Type B pancreatic cell (in vitro differentiated cells): ENCODE results near the gene SPATA46. TPM values are rescaled to one million over a fixed set of nuclear protein-coding genes. Genes with fewer than 3 reads are reported as not detected.

ENCODE experiments used
- DNase-seq: peaks from one replicate; pipeline ENCODE4 v3.0.0; 2021; ENCODE audit warnings: mixed read lengths; ENCODE audit not compliant: unreplicated experiment; ENCODE audit errors: extremely low spot score
- H3K27ac Mint-ChIP-seq: 2 replicates; pipeline ENCODE4 v1.8.0; 2021; ENCODE audit warnings: mild to moderate bottlenecking, mixed read lengths
- H3K27me3 Mint-ChIP-seq: 2 replicates; pipeline ENCODE4 v1.8.0; 2021; ENCODE audit warnings: mixed read lengths
- H3K36me3 Mint-ChIP-seq: 2 replicates; pipeline ENCODE4 v1.8.0; 2021; ENCODE audit warnings: mixed read lengths
- H3K4me1 Mint-ChIP-seq: one replicate; pipeline ENCODE4 v1.8.0; 2021; ENCODE audit warnings: mixed read lengths; ENCODE audit not compliant: unreplicated experiment
- H3K4me3 Mint-ChIP-seq: 2 replicates; pipeline ENCODE4 v1.8.0; 2021; ENCODE audit warnings: mild to moderate bottlenecking, mixed read lengths
- H3K9me3 Mint-ChIP-seq: 2 replicates; pipeline ENCODE4 v1.8.0; 2021; ENCODE audit warnings: mixed read lengths
- CTCF ChIP-seq: fragments of 200-600 bp; sonication (generic); conservative IDR thresholded peaks from 2 replicates; pipeline ENCODE4 v1.5.0; 2021; ENCODE audit warnings: antibody characterized with exemption, mild to moderate bottlenecking
- total RNA-seq: library from RNA; stranded (reverse); gene quantifications from 2 replicates; pipeline ENCODE4 v1.2.1, GENCODE V29; 2021; ENCODE audit warnings: low replicate concordance

The SPATA46 gene
- total RNA-seq, 1 donor from 2014 or later = not detected

GRCh38 chr1:162417650-162418049 is 41.0 kb upstream of the SPATA46 start:
- peaks cover 10% of the 10 kb centered on the region for H3K9me3 Mint-ChIP-seq
- no peaks in the 10 kb centered on the region for H3K4me1 Mint-ChIP-seq
- no peak overlapping the region for H3K27ac Mint-ChIP-seq
- no peak for DNase-seq
- H3K36me3 Mint-ChIP-seq = no peaks in the 10 kb centered on the region
- TF ChIP-seq CTCF = no peak
- no peaks in the 10 kb centered on the region for H3K27me3 Mint-ChIP-seq
- no peak overlapping the region for H3K4me3 Mint-ChIP-seq

DNA sequence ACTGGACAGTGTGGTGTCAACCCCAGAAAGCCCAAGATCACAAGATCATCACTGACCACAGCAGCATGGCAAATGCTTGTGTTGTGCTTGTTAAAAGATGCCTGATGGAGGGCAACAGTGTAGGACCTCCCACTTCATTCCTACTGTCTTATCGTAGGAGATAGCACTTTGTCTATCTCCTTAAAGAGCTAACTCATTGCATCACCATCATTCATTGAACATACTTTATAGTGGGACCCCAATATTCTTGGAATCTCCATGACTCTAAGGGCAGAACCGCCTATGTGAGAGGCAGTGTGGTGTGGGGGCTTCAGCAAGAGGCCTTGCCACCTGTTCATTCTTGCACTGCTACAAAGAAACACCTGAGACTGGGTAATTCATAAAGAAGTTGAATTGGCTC is 40.3 kb upstream of the SPATA46 start:
- H3K4me3 Mint-ChIP-seq = no peak overlapping the region
- no peak for TF ChIP-seq CTCF
- H3K27me3 Mint-ChIP-seq = no peaks in the 10 kb centered on the region
- H3K36me3 Mint-ChIP-seq = no peaks in the 10 kb centered on the region
- H3K27ac Mint-ChIP-seq = no peak overlapping the region
- no peak for DNase-seq
- no peaks in the 10 kb centered on the region for H3K4me1 Mint-ChIP-seq
- peaks cover 10% of the 10 kb centered on the region for H3K9me3 Mint-ChIP-seq

DNA sequence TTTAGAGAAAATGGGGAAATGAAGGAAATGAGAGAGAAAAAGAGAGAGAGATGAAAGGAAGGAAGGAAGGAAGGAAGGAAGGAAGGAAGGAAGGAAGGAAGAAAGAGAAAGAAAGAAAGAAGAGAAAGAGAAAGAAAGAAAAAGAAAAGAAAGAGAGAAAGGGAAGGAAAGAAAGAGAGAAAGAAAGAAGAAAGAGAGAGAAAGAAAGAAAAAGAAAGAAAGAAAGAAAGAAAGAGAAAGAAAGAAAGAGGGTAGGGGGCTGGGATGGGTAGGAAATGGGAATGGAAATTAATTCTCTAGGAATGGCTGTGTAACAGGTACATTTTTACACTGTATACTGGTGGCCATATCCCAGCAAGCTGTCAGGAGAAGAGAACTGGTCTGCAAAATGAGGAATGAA is 39.6 kb upstream of the SPATA46 start:
- no peak overlapping the region for H3K4me3 Mint-ChIP-seq

DNA sequence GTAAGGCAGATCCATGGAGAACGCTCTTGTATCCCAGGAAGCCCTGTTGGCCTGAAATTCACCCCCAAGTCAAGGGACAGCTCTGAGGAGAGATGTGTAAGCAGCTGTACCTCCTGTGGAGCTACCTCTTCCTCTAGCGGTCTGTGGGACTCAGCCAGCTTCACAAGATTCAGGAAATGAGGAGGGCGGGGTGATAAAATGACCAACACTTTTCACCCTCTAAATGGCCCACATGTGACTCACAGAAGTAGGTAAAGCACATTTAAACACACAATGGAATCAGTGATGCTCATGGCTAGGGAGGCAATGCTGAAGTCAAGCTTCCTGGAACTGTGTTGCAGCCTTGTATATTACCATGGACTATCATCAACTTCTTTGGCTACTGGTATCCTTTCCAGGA is 35.3 kb upstream of the SPATA46 start, which contains the start of gene SH2D1B:
SH2D1B (minus strand) TSS at position 135 of the 400 bp plus-strand sequence; CDS start at position 15, 120 bp downstream.
- no peak within 1 kb of the TSS for H3K4me3 Mint-ChIP-seq
- no peaks in the 10 kb centered on the region for H3K4me1 Mint-ChIP-seq
- no peaks in the 10 kb centered on the region for H3K36me3 Mint-ChIP-seq
- no peak for DNase-seq
- no peak for TF ChIP-seq CTCF
- peak within 1 kb of the TSS; percentile 28 for H3K27ac Mint-ChIP-seq
- H3K27me3 Mint-ChIP-seq = no peaks in the 10 kb centered on the region
- H3K9me3 Mint-ChIP-seq = peaks cover 10% of the 10 kb centered on the region

More for the DNA sequence above, 39.6 kb upstream of the SPATA46 start:
- no peak for TF ChIP-seq CTCF
- Mint-ChIP-seq H3K27ac (no peak overlapping the region), H3K36me3 (no peaks in the 10 kb centered on the region), H3K9me3 (peaks cover 10% of the 10 kb centered on the region), H3K27me3 (no peaks in the 10 kb centered on the region), H3K4me1 (no peaks in the 10 kb centered on the region)
- DNase-seq = no peak

DNA sequence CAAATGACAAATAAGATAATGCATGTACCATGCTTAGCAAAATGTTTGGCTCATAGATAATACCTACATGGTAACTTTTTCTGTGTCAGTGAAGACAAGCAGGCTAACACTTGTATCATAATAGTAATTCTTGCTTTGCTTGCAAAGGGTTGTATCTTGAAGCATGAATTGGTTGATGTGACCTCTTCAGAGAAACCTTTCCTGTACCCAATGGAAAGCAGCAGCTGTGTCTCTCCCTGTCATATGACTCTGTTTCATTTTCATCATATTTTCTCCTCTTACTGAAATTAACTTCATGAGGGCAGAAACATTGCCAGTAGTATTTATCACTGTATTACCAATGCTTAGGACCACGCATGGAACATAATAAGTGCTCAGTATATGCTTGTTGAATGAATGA is 30.9 kb upstream of the SPATA46 start:
- Mint-ChIP-seq H3K4me1 (no peaks in the 10 kb centered on the region), H3K4me3 (no peak overlapping the region), H3K27ac (no peak overlapping the region), H3K27me3 (no peaks in the 10 kb centered on the region), H3K36me3 (no peaks in the 10 kb centered on the region), H3K9me3 (no peaks in the 10 kb centered on the region)
- no peak for TF ChIP-seq CTCF
- no peak for DNase-seq

DNA sequence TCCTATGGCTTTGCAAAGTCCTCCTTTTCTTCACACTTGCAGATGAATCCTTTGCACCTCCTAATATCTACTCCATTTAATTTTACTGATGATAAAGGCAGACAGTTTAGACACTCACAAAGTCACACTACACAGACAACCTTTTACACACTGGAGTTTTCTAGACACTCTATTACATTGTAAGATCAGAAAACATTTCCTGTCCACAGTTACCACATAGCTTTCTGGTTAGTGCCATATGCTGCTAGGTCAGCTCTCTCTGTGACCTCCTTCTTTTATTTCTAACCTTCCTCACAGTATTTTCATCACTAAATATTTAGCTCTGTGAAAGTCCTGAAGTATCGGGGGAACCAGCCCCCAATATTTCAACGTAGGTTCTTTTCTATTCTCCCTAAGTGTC is 30.2 kb upstream of the SPATA46 start:
- Mint-ChIP-seq H3K36me3 (no peaks in the 10 kb centered on the region), H3K27me3 (no peaks in the 10 kb centered on the region), H3K9me3 (no peaks in the 10 kb centered on the region), H3K4me3 (no peak overlapping the region), H3K27ac (no peak overlapping the region), H3K4me1 (no peaks in the 10 kb centered on the region)
- no peak for TF ChIP-seq CTCF
- no peak for DNase-seq
